ENCODE measurements around the gene SALL1. TPM values are rescaled to one million over a fixed set of nuclear protein-coding genes. Genes with fewer than 3 reads are reported as not detected.

Gene SALL1
- total and polyA plus RNA-seq, 2 of the 13 experiments (the other 11 are each of a cell fraction or from before 2014, with no cell fraction given), result 6.6 to 12.3 TPM

GRCh38 chr16:51150165-51150887, 744 bp downstream of the SALL1 start (continued):
- TF ChIP-seq ZNF280B (CRISPR knock-in tag; IDR thresholded peaks at IDR 0.05; ENCODE audit: borderline replicate concordance), result peak; percentile 25; the same call in 1 of the 2 replicates
- TF ChIP-seq ZNF768 (CRISPR knock-in tag; IDR thresholded peaks at IDR 0.05), result peak; percentile 31; the same call in 1 of the 2 replicates
- TF ChIP-seq ZBTB7B (CRISPR knock-in tag; IDR thresholded peaks at IDR 0.05), result peak; percentile 27; the same call in 1 of the 2 replicates
- TF ChIP-seq SP140L (CRISPR knock-in tag; IDR thresholded peaks at IDR 0.05; ENCODE audit: borderline replicate concordance), result no peak
- 0 out of 2 replicates have a peak, but pooled peaks have one; percentile 75 for TF ChIP-seq ZNF850 (CRISPR knock-in tag; conservative IDR thresholded peaks at IDR 0.05)
- 0 out of 2 replicates have a peak, but pooled peaks have one; percentile 27 for TF ChIP-seq SIN3A (IDR thresholded peaks at IDR 0.05; ENCODE audit: borderline replicate concordance, low read depth, low read length)
- 0 out of 2 replicates have a peak, but pooled peaks have one; percentile 38 for TF ChIP-seq ARHGAP35 (CRISPR knock-in tag; IDR thresholded peaks at IDR 0.05; ENCODE audit: borderline replicate concordance)
- TF ChIP-seq ZSCAN29 (CRISPR knock-in tag; conservative IDR thresholded peaks at IDR 0.05), result peak; percentile 44; the same call in 1 of the 2 replicates
- TF ChIP-seq ZNF552 (CRISPR knock-in tag; IDR thresholded peaks at IDR 0.05; ENCODE audit: borderline replicate concordance), result peak; percentile 43; the same call in 1 of the 2 replicates
- no peak for TF ChIP-seq TCF12 (IDR thresholded peaks at IDR 0.05)
- peak; percentile 52; the same call in 1 of the 2 replicates for TF ChIP-seq TCF12 (CRISPR knock-in tag; IDR thresholded peaks at IDR 0.05)
- 0 out of 2 replicates have a peak, but pooled peaks have one; percentile 12 for TF ChIP-seq ZNF563 (CRISPR knock-in tag; IDR thresholded peaks at IDR 0.05)
- peak; percentile 27 for TF ChIP-seq AGO1 (IDR thresholded peaks at IDR 0.05; ENCODE audit: low read depth, low read length, poor library complexity, severe bottlenecking)
- TF ChIP-seq ZNF776 (CRISPR knock-in tag; IDR thresholded peaks at IDR 0.05), result peak; percentile 69; the same call in 1 of the 2 replicates
- 0 out of 2 replicates have a peak, but pooled peaks have one; percentile 3 for TF ChIP-seq MTF2 (CRISPR knock-in tag; IDR thresholded peaks at IDR 0.05; ENCODE audit: borderline replicate concordance)
- peak; percentile 51; the same call in 1 of the 2 replicates for TF ChIP-seq HDAC1 (CRISPR knock-in tag; IDR thresholded peaks at IDR 0.05)
- TF ChIP-seq SALL1 (CRISPR knock-in tag; IDR thresholded peaks at IDR 0.05), result peak; percentile 39; the same call in 1 of the 2 replicates
- peak; percentile 47 for TF ChIP-seq SAP130 (CRISPR knock-in tag; IDR thresholded peaks at IDR 0.05; ENCODE audit: low read depth)
- peak; percentile 37; the same call in 1 of the 2 replicates for TF ChIP-seq KLF6 (CRISPR knock-in tag; IDR thresholded peaks at IDR 0.05)
- no peak for TF ChIP-seq KIAA2018 (CRISPR knock-in tag; IDR thresholded peaks at IDR 0.05; ENCODE audit: borderline replicate concordance)

Measured in HepG2 (cell line).